Liver (tissue), 9 donors: Measurements from ENCODE around the gene TMEM255B. TPM values are rescaled to one million over a fixed set of nuclear protein-coding genes. Genes with fewer than 3 reads are reported as not detected.

Experiments
- DNase-seq: peaks from one replicate; pipeline ENCODE4 v3.0.0-alpha.2; 2017; ENCODE audit warnings: low spot score
- H3K27ac ChIP-seq, 2 donors: one replicate each; pipeline ENCODE4 v1.7.0; 2013; ENCODE audit warnings: inconsistent platforms in 2 of 2, low read length in 2 of 2, control low read depth in 1 of 2, low read depth in 1 of 2, mild to moderate bottlenecking in 1 of 2
- H3K27me3 ChIP-seq, 4 donors: one replicate each; pipeline versions ENCODE4 v1.6.1 to v1.7.0; 2013; ENCODE audit warnings: low read length in 3 of 4, inconsistent platforms in 1 of 4, mild to moderate bottlenecking in 1 of 4, moderate library complexity in 1 of 4; ENCODE audit not compliant: control insufficient read depth in 4 of 4, insufficient read depth in 4 of 4
- H3K36me3 ChIP-seq, 4 donors: one replicate each; pipeline versions ENCODE4 v1.6.1 to v1.7.0; 2013; ENCODE audit warnings: low read length in 3 of 4, mild to moderate bottlenecking in 3 of 4, low read depth in 1 of 4, moderate library complexity in 1 of 4; ENCODE audit not compliant: control insufficient read depth in 4 of 4, insufficient read depth in 3 of 4
- H3K4me1 ChIP-seq, 4 donors: one replicate each; pipeline versions ENCODE4 v1.6.1 to v1.7.0; 2013; ENCODE audit warnings: low read length in 3 of 4, mild to moderate bottlenecking in 3 of 4, moderate library complexity in 1 of 4; ENCODE audit not compliant: control insufficient read depth in 4 of 4, insufficient read depth in 4 of 4
- H3K4me3 ChIP-seq, 3 donors: one replicate each; pipeline versions ENCODE4 v1.6.1 to v1.7.0; 2013; ENCODE audit warnings: low read length in 3 of 3, control low read depth in 1 of 3, low read depth in 1 of 3, mild to moderate bottlenecking in 1 of 3
- H3K9ac ChIP-seq, 2 donors: one replicate each; pipeline ENCODE4 v1.7.0; 2013; ENCODE audit warnings: low read length in 2 of 2, mild to moderate bottlenecking in 2 of 2, moderate library complexity in 2 of 2, control low read depth in 1 of 2, low read depth in 1 of 2
- H3K9me3 ChIP-seq, 4 donors: one replicate each; pipeline versions ENCODE4 v1.6.1 to v1.7.0; 2013; ENCODE audit warnings: low read length in 3 of 4; ENCODE audit not compliant: control insufficient read depth in 4 of 4
- EGR1 ChIP-seq, 2 donors: IDR thresholded peaks; 2 replicates each; pipeline ENCODE4 v1.6.1; 2016 to 2018; ENCODE audit warnings: antibody characterized with exemption in 2 of 2, low read depth in 2 of 2
- FOXA2 ChIP-seq: IDR thresholded peaks from 2 replicates; pipeline ENCODE4 v1.6.1; 2016; ENCODE audit warnings: antibody characterized with exemption
- GABPA ChIP-seq, 2 donors: IDR thresholded peaks in 1 of 2; conservative IDR thresholded peaks in 1 of 2; 2 replicates each; pipeline ENCODE4 v1.6.1; 2016; ENCODE audit warnings: antibody characterized with exemption in 2 of 2, mild to moderate bottlenecking in 1 of 2, moderate library complexity in 1 of 2
- HNF4G ChIP-seq: IDR thresholded peaks from 2 replicates; pipeline ENCODE4 v1.6.1; 2016; ENCODE audit warnings: antibody characterized with exemption
- JUND ChIP-seq, 2 donors: IDR thresholded peaks; 2 replicates each; pipeline ENCODE4 v1.6.1; 2016; ENCODE audit warnings: antibody characterized with exemption in 2 of 2
- MAX ChIP-seq: IDR thresholded peaks from 2 replicates; pipeline ENCODE4 v1.6.1; 2016; ENCODE audit warnings: antibody characterized with exemption
- RAD21 ChIP-seq, 2 donors: IDR thresholded peaks; 2 replicates each; pipeline ENCODE4 v1.6.1; 2016; ENCODE audit warnings: antibody characterized with exemption in 2 of 2, mild to moderate bottlenecking in 2 of 2
- REST ChIP-seq: IDR thresholded peaks from 2 replicates; pipeline ENCODE4 v1.6.1; 2016; ENCODE audit warnings: antibody characterized with exemption, mild to moderate bottlenecking
- SP1 ChIP-seq: IDR thresholded peaks from 2 replicates; pipeline ENCODE4 v1.6.1; 2018; ENCODE audit warnings: antibody characterized with exemption, mild to moderate bottlenecking
- TAF1 ChIP-seq: conservative IDR thresholded peaks from 2 replicates; pipeline ENCODE4 v1.6.1; 2016; ENCODE audit warnings: antibody characterized with exemption, mild to moderate bottlenecking
- YY1 ChIP-seq: IDR thresholded peaks from 2 replicates; pipeline ENCODE4 v1.6.1; 2016; ENCODE audit warnings: antibody characterized with exemption, mild to moderate bottlenecking
- ZBTB33 ChIP-seq: IDR thresholded peaks from 2 replicates; pipeline ENCODE4 v1.6.1; 2016; ENCODE audit warnings: antibody characterized with exemption
- WGBS: extraction: QIAGEN DNeasy Blood & Tissue Kit; methylation state at CpG from one replicate; pipeline ENCODE4 v1.1.7; 2013; 5-methylcytosine and 5-hydroxymethylcytosine counted together
- polyA plus RNA-seq, 2 donors: library from polyadenylated mRNA; stranded (reverse) in 1 of 2; unstranded in 1 of 2; fragments of 200-250 nt in 1 of 2; fragments of >200 nt in 1 of 2; fragmentation: Nextera tagmentation in 1 of 2; extraction: Ambion mirVana in 1 of 2; gene quantifications; one replicate each; pipeline versions ENCODE4 v1.2.1 to v1.2.3, GENCODE V29; 2013 to 2015
- total RNA-seq, 2 donors: library from RNA; depleted of rRNA; stranded (reverse); fragments of >200 nt; gene quantifications; one replicate each; pipeline ENCODE4 v1.2.3, GENCODE V29; 2014
- TF ChIP-seq, protein P1 (sequence below): fragments of 150-350 bp; IDR thresholded peaks from 2 replicates; pipeline ENCODE4 v1.5.1; 2017; ENCODE audit warnings: improper control_type of control experiment, low read depth, low read length; ENCODE audit not compliant: missing input control
- donor health status: healthy.
- donor health status: healthy.
- donor health status: healthy.
- donor health status: healthy.
- donor health status: healthy.

TMEM255B gene
- total and polyA plus RNA-seq, 4 donors, result 0.37 to 8.6 (median 3.5) TPM

DNA sequence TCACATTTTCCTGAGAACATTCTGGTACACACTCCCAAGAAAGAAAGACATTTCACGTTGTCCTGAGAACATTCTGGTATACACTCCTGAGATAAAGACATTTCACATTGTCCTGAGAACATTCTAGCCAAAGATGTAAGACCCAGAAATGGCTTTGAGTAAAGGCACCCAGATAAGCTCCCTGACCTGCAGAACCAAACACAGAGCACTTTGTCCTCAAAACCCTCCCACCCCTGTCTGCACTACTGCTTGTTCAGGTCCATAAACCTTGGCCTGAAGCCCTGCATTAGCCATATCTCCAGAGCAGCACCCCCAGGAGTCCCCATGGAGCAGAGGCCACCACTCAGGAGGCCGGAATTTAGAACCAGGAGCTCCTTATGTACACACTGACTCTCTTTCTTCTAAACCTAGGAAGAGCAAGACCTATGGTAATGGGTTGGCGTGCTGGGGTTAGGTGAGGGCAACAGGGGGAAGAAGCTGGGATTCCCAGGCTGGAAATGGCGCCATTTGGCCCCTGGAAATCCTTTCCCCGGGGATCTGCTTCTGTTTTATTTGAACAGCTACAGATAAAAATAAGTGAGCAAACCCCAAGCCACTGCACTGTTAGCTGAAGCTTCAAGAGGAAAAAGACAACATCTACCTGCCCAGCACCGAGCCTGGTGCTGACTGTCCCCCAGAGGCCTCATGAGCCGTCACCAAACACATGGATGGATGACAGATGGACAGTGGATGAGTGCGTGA lies 91.1 kb downstream of the TMEM255B start:
- Histone ChIP-seq H3K36me3 (no peaks in the 10 kb centered on the region), H3K9ac (no peak overlapping the region), H3K27ac (no peak overlapping the region), H3K4me1 (peaks cover 7 to 27% (median 21%) of the 10 kb centered on the region in 4 donors), H3K4me3 (no peak overlapping the region), H3K9me3 (no peaks in the 10 kb centered on the region), H3K27me3 (no peaks in the 10 kb centered on the region)
- WGBS, result 87% methylated on average over 8 of the region's 8 CpGs
- TF ChIP-seq, protein P1, sequence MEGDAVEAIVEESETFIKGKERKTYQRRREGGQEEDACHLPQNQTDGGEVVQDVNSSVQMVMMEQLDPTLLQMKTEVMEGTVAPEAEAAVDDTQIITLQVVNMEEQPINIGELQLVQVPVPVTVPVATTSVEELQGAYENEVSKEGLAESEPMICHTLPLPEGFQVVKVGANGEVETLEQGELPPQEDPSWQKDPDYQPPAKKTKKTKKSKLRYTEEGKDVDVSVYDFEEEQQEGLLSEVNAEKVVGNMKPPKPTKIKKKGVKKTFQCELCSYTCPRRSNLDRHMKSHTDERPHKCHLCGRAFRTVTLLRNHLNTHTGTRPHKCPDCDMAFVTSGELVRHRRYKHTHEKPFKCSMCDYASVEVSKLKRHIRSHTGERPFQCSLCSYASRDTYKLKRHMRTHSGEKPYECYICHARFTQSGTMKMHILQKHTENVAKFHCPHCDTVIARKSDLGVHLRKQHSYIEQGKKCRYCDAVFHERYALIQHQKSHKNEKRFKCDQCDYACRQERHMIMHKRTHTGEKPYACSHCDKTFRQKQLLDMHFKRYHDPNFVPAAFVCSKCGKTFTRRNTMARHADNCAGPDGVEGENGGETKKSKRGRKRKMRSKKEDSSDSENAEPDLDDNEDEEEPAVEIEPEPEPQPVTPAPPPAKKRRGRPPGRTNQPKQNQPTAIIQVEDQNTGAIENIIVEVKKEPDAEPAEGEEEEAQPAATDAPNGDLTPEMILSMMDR, result no peak
- DNase-seq, result no peak

DNA sequence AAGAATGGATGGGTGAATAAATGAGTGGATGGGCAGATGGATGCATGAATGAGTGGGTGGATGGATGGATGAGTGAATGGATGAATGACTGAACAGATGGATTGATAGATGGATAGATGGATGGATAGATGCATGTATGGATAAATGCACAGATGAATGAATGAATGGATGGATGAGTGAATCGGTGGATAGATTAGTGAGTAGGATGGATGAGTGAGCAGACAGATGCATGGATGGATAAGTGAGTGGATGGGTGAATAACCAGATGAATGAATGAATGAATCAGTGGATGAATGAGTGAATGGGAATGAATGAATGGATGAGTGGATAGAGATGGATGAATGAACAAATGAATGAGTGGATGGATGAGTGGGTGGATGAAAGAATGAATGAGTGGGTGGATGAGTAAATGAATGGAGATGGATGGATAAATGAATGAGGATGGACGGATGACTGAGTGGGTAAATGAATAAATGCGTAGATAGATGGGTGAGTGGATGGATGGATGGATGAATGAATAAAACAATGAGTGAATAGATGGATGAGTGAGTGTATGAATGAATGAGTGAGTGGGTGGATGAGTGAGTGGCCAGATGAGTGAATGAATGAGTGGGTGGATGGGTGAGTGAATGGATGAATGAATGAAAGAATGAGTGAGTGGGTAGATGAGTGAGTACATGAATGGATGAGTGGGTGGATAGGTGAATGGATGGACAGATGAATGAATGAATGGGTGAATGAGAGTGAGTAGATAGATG lies 91.9 kb downstream of the TMEM255B start:
- no peak for DNase-seq
- no peak for TF ChIP-seq ZBTB33
- TF ChIP-seq RAD21 (IDR thresholded peaks at IDR 0.05), result no peak
- no peak for TF ChIP-seq TAF1
- WGBS, result 99% methylated on average over 3 of the region's 3 CpGs
- Histone ChIP-seq H3K4me1 (peaks cover 6 to 28% (median 22%) of the 10 kb centered on the region in 4 donors), H3K9me3 (no peaks in the 10 kb centered on the region), H3K9ac (no peak overlapping the region), H3K27ac (no peak overlapping the region), H3K27me3 (no peaks in the 10 kb centered on the region), H3K36me3 (no peaks in the 10 kb centered on the region), H3K4me3 (no peak overlapping the region)

DNA sequence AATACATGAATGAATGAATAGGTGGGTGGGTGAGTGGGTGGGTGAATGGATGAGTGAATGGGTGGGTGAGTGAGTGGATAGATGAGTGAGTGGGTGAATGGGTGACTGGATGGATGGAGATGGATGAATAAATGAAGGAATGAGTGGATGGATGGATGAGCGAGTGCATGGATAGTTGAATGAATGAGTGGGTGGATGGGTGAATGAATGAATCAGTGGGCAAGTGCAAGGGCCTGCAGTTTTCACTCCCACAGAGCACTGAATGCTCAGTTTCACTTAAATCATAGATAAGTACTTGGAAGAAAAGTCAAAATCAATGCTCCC lies 92.4 kb downstream of the TMEM255B start:
- Histone ChIP-seq H3K4me1 (peaks cover 7 to 33% (median 24%) of the 10 kb centered on the region in 4 donors), H3K9ac (no peak overlapping the region), H3K9me3 (no peaks in the 10 kb centered on the region), H3K36me3 (no peaks in the 10 kb centered on the region), H3K27me3 (no peaks in the 10 kb centered on the region), H3K4me3 (no peak overlapping the region), H3K27ac (no peak overlapping the region)
- no peak for TF ChIP-seq EGR1 (IDR thresholded peaks at IDR 0.05; ENCODE audit: low read depth in 2 of 2)
- TF ChIP-seq ZBTB33, result no peak
- TF ChIP-seq HNF4G, result no peak
- no peak for TF ChIP-seq YY1
- TF ChIP-seq TAF1, result no peak
- no peak for TF ChIP-seq FOXA2
- TF ChIP-seq GABPA (IDR thresholded peaks at IDR 0.05 in 1 of 2, conservative IDR thresholded peaks at IDR 0.05 in 1 of 2), result no peak
- TF ChIP-seq SP1, result no peak
- TF ChIP-seq JUND (IDR thresholded peaks at IDR 0.05), result no peak
- no peak for TF ChIP-seq REST
- TF ChIP-seq RAD21 (IDR thresholded peaks at IDR 0.05), result no peak
- TF ChIP-seq MAX, result no peak
- WGBS, result 100% methylated on average over 1 of the region's 1 CpG
- no peak for DNase-seq
